GM13977 (cell line): ENCODE data around the gene SERPINF2.

Source experiments
- DNase-seq: peaks from one replicate; pipeline ENCODE4 v3.0.0; 2012; ENCODE audit warnings: low spot score
- in situ Hi-C: fragments of 300-500 bp; cut with MboI; formaldehyde crosslinking; loops from one replicate; pipeline ENCODE4 v1.12.0; 2022; ENCODE audit warnings: low sequenced_read_pairs, low pct_unique_long_range_greater_than_20kb, mixed read lengths, inconsistent platforms; ENCODE audit not compliant: unreplicated experiment
- TF ChIP-seq, protein P1 (sequence below): IDR thresholded peaks from 2 replicates; pipeline ENCODE4 v1.5.1; 2012; ENCODE audit warnings: mild to moderate bottlenecking, control low read depth; ENCODE audit not compliant: insufficient read depth; ENCODE audit errors: extremely low read depth, missing control alignments

The SERPINF2 gene

DNA sequence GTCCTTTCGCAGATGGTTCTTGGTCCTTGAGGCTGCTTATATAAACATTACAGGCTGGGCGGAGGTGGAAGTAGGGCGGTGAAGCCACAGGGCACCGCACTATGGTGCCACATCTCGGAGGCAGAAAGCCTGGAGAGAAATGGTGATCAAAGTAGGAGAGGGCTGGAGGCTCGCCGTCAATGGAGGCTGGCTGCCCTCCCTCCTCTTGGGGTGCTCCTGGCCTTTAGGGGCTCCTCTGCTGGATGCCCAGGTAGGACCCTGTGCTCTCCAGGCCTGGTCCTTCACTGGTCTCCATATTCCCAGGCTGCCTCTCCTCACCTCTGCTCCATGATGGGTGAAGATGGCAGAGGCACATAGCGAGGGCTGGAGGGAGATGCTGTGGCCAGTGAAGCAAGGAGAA lies 30.4 kb upstream of the SERPINF2 start:
- TF ChIP-seq, protein P1, sequence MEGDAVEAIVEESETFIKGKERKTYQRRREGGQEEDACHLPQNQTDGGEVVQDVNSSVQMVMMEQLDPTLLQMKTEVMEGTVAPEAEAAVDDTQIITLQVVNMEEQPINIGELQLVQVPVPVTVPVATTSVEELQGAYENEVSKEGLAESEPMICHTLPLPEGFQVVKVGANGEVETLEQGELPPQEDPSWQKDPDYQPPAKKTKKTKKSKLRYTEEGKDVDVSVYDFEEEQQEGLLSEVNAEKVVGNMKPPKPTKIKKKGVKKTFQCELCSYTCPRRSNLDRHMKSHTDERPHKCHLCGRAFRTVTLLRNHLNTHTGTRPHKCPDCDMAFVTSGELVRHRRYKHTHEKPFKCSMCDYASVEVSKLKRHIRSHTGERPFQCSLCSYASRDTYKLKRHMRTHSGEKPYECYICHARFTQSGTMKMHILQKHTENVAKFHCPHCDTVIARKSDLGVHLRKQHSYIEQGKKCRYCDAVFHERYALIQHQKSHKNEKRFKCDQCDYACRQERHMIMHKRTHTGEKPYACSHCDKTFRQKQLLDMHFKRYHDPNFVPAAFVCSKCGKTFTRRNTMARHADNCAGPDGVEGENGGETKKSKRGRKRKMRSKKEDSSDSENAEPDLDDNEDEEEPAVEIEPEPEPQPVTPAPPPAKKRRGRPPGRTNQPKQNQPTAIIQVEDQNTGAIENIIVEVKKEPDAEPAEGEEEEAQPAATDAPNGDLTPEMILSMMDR = no peak
- DNase-seq = no peak
- in situ Hi-C loops = loop anchor here (25.0 kb wide), 1 partner anchor 325 kb away; the partner anchor contains the start of genes DPH1, OVCA2 and RTN4RL1

DNA sequence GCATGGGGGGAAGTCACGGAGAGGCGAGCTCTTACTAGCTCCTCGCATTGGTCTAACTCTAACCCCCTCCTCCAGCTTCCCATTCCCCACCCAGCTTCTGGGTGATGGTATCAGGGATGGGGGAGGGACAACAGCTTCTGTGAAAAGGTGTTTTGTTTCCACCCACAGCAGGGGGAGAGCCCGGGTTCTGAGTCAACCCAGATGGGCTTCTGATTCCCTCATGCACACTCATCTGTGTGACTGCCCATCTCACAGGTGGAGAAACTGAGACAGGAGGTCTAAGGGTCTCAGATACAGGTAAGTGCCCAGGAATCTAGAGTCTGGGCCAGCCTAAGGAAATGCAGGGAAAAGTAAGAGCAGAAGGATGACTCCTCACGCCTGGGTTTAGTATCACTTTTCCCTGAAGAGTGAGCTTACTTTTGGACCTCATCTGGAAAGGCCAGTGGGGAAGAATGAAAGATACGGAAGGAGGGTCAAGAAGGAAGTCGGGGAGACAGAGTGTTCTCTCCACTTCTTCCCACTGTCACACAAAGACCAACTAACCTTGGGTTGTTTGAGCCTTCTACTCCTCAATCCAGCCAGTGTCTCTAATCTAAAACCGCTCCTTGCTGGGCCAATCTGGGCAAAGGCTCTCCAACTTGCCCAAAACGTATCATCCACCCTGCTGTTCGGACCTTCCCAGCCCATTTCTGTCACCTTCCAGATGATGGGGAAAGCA lies 29.4 kb upstream of the SERPINF2 start:
- TF ChIP-seq, protein P1 = no peak
- in situ Hi-C loops = loop anchor here (25.0 kb wide), 1 partner anchor 324 kb away; the partner anchor contains the start of genes DPH1, OVCA2 and RTN4RL1

DNA sequence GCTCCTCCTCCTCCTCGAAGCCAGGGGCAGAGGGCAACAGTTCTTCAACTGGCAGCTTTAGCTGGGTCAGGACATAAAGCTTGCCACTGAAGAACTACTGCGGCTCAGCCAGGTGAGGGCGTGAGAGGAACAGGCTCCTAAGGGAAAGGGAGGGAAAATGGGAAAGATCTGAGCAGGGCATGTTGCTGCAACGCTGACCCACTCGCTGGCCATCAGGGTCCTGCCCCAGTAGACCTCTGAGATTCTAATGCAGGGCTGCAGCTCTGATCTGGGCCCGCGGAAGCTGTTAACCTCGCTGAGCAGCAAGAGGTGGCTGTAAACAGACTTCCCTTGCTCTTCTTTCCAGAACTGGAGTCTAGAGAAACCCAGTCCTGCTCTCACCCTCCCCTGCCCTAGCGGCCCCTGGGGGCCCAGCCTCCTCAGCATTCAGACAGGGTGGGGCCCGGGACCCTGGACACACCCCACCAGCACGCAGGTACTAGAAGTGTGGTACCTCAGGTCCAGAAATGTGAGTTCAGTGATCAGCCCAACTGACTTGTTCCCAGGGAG lies 28.7 kb upstream of the SERPINF2 start:
- in situ Hi-C loops = loop anchor here (25.0 kb wide), 1 partner anchor 323 kb away; the partner anchor contains the start of genes DPH1, OVCA2 and RTN4RL1
- TF ChIP-seq, protein P1 = peak; percentile 57
- DNase-seq = no peak

More for the DNA sequence above, 29.4 kb upstream of the SERPINF2 start:
- no peak for DNase-seq

DNA sequence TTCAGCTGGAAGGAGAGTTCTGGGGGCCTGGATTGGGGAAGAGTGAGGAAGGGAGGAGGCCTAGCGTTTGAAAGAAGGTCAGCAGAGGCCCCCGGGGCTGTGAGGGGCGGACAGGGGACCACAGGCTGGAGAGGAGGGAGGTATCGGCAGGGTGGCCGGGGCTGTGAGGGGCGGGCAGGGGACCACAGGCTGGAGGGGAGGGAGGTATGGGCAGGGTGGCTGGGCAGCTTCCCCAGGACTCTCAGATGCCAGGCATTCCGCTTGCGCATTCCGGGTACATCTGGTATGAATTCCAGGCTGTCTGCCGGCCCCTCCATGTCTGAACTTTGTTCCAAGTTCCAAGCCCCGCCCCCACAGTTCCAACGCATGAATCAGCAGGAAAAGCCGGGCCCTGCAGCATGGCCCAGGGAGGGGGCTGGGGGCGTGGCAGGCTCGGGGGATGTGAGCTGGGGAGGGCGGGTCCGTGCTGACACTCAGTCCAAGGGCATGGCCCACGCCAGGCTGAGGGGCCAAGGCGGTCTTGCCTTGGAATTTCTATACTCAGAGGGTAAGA lies 28.2 kb upstream of the SERPINF2 start:
- no peak for DNase-seq
- in situ Hi-C loops = loop anchor here (25.0 kb wide), 1 partner anchor 323 kb away; the partner anchor contains the start of genes DPH1, OVCA2 and RTN4RL1
- TF ChIP-seq, protein P1 = no peak

DNA sequence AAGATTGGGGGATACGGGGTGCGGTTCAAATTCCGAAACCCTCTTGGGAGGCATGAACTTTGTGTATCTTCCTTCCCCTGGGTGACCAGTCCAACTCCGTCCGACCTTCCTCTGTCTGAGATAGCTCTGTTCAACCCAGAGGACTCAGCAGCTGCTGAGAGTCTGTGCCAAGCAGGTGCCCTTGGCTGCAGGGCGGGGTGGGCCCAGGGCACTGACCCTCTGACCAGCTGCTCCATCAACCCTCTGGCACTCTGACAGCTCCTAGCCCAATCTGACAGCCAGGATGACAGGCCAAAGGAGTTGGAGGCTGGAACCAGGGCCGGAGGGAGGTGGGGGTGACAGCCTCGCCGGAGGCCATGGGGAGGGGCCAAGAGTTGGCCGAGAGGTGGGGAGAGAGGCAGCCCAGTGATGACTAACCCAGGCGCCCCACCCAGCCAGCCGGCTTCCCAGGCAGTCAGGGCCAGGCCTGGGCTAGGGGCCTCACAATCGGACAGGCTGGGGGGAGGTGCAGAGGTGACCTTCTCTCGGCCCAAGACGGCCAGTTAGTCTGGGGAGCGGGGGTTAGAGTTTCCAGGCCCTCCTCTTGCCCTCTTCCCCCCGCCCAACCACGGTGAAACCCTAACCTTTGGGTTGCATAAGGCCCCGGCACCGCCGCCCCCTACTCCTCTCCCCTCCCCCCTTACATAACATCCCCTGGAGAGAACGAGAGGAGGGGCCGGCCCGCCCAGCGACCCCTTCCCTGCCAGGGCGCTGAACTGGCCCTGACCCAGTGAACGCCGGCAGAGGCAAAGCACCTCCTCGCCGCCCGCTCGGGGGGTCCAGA lies 27.5 kb upstream of the SERPINF2 start:
- TF ChIP-seq, protein P1 = no peak
- in situ Hi-C loops = loop anchor here (25.0 kb wide), 1 partner anchor 322 kb away; the partner anchor contains the start of genes DPH1, OVCA2 and RTN4RL1
- no peak for DNase-seq

DNA sequence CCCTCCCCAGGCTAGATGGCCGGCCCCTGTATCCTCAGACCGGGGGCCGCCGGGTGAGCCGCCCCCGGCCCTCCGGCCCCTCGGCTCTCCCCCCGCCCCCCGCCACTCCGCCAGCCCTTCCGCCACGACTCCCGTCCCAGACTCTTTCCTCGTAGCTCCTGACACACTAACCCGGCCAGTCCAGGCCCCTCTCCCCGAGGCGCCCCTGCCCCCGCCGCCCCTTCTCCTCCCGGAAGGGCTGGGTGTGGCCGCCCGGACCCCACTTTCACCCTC lies 26.9 kb upstream of the SERPINF2 start:
- TF ChIP-seq, protein P1 = no peak
- no peak for DNase-seq
- in situ Hi-C loops = loop anchor here (25.0 kb wide), 1 partner anchor 322 kb away; the partner anchor contains the start of genes DPH1, OVCA2 and RTN4RL1
